IMR-90 (cell line): Measurements from ENCODE around the gene CSF2RB. TPM values are rescaled to one million over a fixed set of nuclear protein-coding genes. Genes with fewer than 3 reads are reported as not detected.

Experiments used
- ATAC-seq: fragments of 200-7000 bp; cut with Tn5 transposase; 2 replicates; pipeline ENCODE4 v1.9.1; 2020; ENCODE audit warnings: low read depth, mild to moderate bottlenecking, moderate library complexity
- BruUV-seq: library from RNA; stranded (reverse); fragments of 400-500 nt; replicated peaks from 2 replicates; lab custom pipeline; 2021; lab: Mats Ljungman, UMichigan
- CTCF ChIA-PET: fragments of 300-600 bp; formaldehyde crosslinking; extraction: SDS; loops from one replicate; lab custom pipeline; 2021; ENCODE audit warnings: antibody characterized with exemption; lab: Yijun Ruan, JAX
- POLR2A ChIA-PET: fragments of 300-600 bp; sonication (Branson Sonifier 250); formaldehyde crosslinking; loops from one replicate; lab custom pipeline; 2022; ENCODE audit warnings: antibody characterized with exemption; ENCODE audit not compliant: unreplicated experiment; lab: Charles Lee
- DNase-seq: peaks from one replicate; pipeline ENCODE4 v3.0.0; 2013
- H2AFZ ChIP-seq: replicated peaks from 2 replicates; pipeline ENCODE3; 2013; ENCODE audit warnings: low read length, mild to moderate bottlenecking; ENCODE audit not compliant: poor library complexity
- H2AK5ac ChIP-seq: 2 replicates; pipeline ENCODE4 v1.6.1; 2013; ENCODE audit warnings: low read depth, low read length, inconsistent platforms
- H2AK9ac ChIP-seq: replicated peaks from 2 replicates; pipeline ENCODE3; 2013; ENCODE audit warnings: mild to moderate bottlenecking, low read depth, low read length, moderate library complexity; ENCODE audit not compliant: poor library complexity
- H2BK120ac ChIP-seq: 2 replicates; pipeline ENCODE4 v1.6.1; 2013; ENCODE audit warnings: low read depth, low read length, inconsistent platforms
- H2BK15ac ChIP-seq: 3 replicates; pipeline ENCODE4 v1.6.1; 2013; ENCODE audit warnings: low read depth, low read length, inconsistent platforms
- H2BK20ac ChIP-seq: 2 replicates; pipeline ENCODE4 v1.6.1; 2013; ENCODE audit warnings: low read depth, mild to moderate bottlenecking, inconsistent platforms, low read length, moderate library complexity
- H2BK5ac ChIP-seq: 2 replicates; pipeline ENCODE4 v1.6.1; 2013; ENCODE audit warnings: mild to moderate bottlenecking, low read depth, low read length, inconsistent platforms; ENCODE audit not compliant: poor library complexity, severe bottlenecking
- H3K14ac ChIP-seq: replicated peaks from 2 replicates; pipeline ENCODE4 v1.6.1; 2013; ENCODE audit warnings: low read depth, low read length, inconsistent platforms
- H3K18ac ChIP-seq: 2 replicates; pipeline ENCODE4 v1.6.1; 2013; ENCODE audit warnings: low read depth, low read length, control low read depth
- H3K23ac ChIP-seq: 2 replicates; pipeline ENCODE4 v1.6.1; 2013; ENCODE audit warnings: low read depth, low read length, inconsistent platforms
- H3K27ac ChIP-seq: 2 replicates; pipeline ENCODE4 v1.5.1; 2013; ENCODE audit warnings: mild to moderate bottlenecking, control low read depth, low read length; ENCODE audit not compliant: insufficient read depth
- H3K27me3 ChIP-seq: 2 replicates; pipeline ENCODE4 v1.6.1; 2013; ENCODE audit warnings: low read length; ENCODE audit not compliant: control insufficient read depth, insufficient read depth
- H3K36me3 ChIP-seq: 2 replicates; pipeline ENCODE4 v1.6.1; 2013; ENCODE audit warnings: low read length, mixed read lengths; ENCODE audit not compliant: control insufficient read depth, insufficient read depth
- H3K4ac ChIP-seq: 2 replicates; pipeline ENCODE4 v1.6.1; 2013; ENCODE audit warnings: low read depth, low read length, inconsistent platforms
- H3K4me1 ChIP-seq: 2 replicates; pipeline ENCODE4 v1.6.1; 2013; ENCODE audit warnings: low read length, mixed read lengths; ENCODE audit not compliant: control insufficient read depth, insufficient read depth
- H3K4me2 ChIP-seq: 2 replicates; pipeline ENCODE4 v1.6.1; 2013; ENCODE audit warnings: low read depth, mild to moderate bottlenecking, control low read depth, low read length, moderate library complexity
- H3K4me3 ChIP-seq: 2 replicates; pipeline ENCODE4 v1.5.1; 2013; ENCODE audit warnings: low read depth, mild to moderate bottlenecking, control low read depth, low read length, moderate library complexity; ENCODE audit not compliant: insufficient read depth
- H3K56ac ChIP-seq: 2 replicates; pipeline ENCODE4 v1.6.1; 2013; ENCODE audit warnings: low read length, inconsistent platforms; ENCODE audit not compliant: insufficient read depth; ENCODE audit errors: extremely low read depth
- H3K79me1 ChIP-seq, 2 experiments: 2 replicates each; pipeline ENCODE4 v1.6.1; 2013; ENCODE audit warnings: low read length in 2 of 2, inconsistent platforms in 1 of 2, low read depth in 1 of 2
- H3K9ac ChIP-seq: 2 replicates; pipeline ENCODE4 v1.6.1; 2013; ENCODE audit warnings: low read depth, low read length, control low read depth
- H3K9me1 ChIP-seq: 2 replicates; pipeline ENCODE4 v1.6.1; 2013; ENCODE audit warnings: low read length, inconsistent platforms; ENCODE audit not compliant: insufficient read depth
- H3K9me3 ChIP-seq: 2 replicates; pipeline ENCODE4 v1.6.1; 2013; ENCODE audit warnings: low read length; ENCODE audit not compliant: control insufficient read depth, insufficient read depth
- H4K20me1 ChIP-seq: 2 replicates; pipeline ENCODE4 v1.6.1; 2013; ENCODE audit warnings: low read length, inconsistent platforms; ENCODE audit not compliant: insufficient read depth
- H4K5ac ChIP-seq: 2 replicates; pipeline ENCODE4 v1.6.1; 2013; ENCODE audit warnings: mild to moderate bottlenecking, low read depth, low read length, control low read depth
- H4K8ac ChIP-seq, 2 experiments: 2 replicates each; pipeline ENCODE4 v1.6.1; 2013; ENCODE audit warnings: low read depth in 2 of 2, low read length in 2 of 2, control low read depth in 1 of 2, inconsistent platforms in 1 of 2
- H4K91ac ChIP-seq: 2 replicates; pipeline ENCODE4 v1.6.1; 2013; ENCODE audit warnings: low read depth, low read length, inconsistent platforms; ENCODE audit not compliant: insufficient read depth
- BHLHE40 ChIP-seq: fragments of 150-350 bp; IDR thresholded peaks from 2 replicates; pipeline ENCODE4 v1.6.1; 2016; ENCODE audit warnings: mild to moderate bottlenecking, low read depth, low read length
- CEBPB ChIP-seq: IDR thresholded peaks from 2 replicates; pipeline ENCODE4 v1.6.1; 2012; ENCODE audit warnings: low read depth, low read length, improper control_type of control experiment
- CHD1 ChIP-seq: IDR thresholded peaks from 2 replicates; pipeline ENCODE4 v1.6.1; 2012; ENCODE audit warnings: low read depth, low read length, improper control_type of control experiment
- MAZ ChIP-seq: IDR thresholded peaks from 2 replicates; pipeline ENCODE4 v1.6.1; 2012; ENCODE audit warnings: low read depth, mild to moderate bottlenecking, low read length, improper control_type of control experiment, moderate library complexity, borderline replicate concordance
- MXI1 ChIP-seq: IDR thresholded peaks from 2 replicates; pipeline ENCODE4 v1.6.1; 2012; ENCODE audit warnings: low read depth, mild to moderate bottlenecking, low read length, moderate library complexity, borderline replicate concordance
- NFE2L2 ChIP-seq: fragments of 150-350 bp; IDR thresholded peaks from 2 replicates; pipeline ENCODE4 v1.6.1; 2016; ENCODE audit warnings: low read depth, mild to moderate bottlenecking, low read length
- POLR2A ChIP-seq: IDR thresholded peaks from 2 replicates; pipeline ENCODE4 v1.6.1; 2012; ENCODE audit warnings: mild to moderate bottlenecking, low read depth, low read length
- RAD21 ChIP-seq: IDR thresholded peaks from 2 replicates; pipeline ENCODE4 v1.6.1; 2012; ENCODE audit warnings: low read length, improper control_type of control experiment
- RFX5 ChIP-seq: IDR thresholded peaks from 2 replicates; pipeline ENCODE4 v1.8.0; 2012; ENCODE audit warnings: low read depth, mild to moderate bottlenecking, low read length, moderate library complexity
- SMC3 ChIP-seq: fragments of 150-350 bp; IDR thresholded peaks from 2 replicates; pipeline ENCODE4 v1.6.1; 2016; ENCODE audit warnings: low read depth, mild to moderate bottlenecking, antibody characterized with exemption, low read length, moderate library complexity
- WGBS, 2 experiments: methylation state at CpG; one replicate each; pipeline versions ENCODE4 v1.1.5 to v1.1.7; 2013; ENCODE audit warnings: missing lambda C conversion rate in 2 of 2; ENCODE audit not compliant: insufficient read length in 1 of 2; ENCODE audit errors: extremely low coverage in 2 of 2; 5-methylcytosine and 5-hydroxymethylcytosine counted together
- dilution Hi-C: fragments of 300-500 bp; cut with HindIII; formaldehyde crosslinking; loops from one replicate; pipeline ENCODE4 v1.14.3; 2018; ENCODE audit warnings: low sequenced_read_pairs; ENCODE audit not compliant: unreplicated experiment
- in situ Hi-C: fragments of 300-500 bp; cut with MboI; formaldehyde crosslinking; loops from 3 replicates; pipeline ENCODE4 v1.14.3; 2019; ENCODE audit warnings: low sequenced_read_pairs, inconsistent platforms, mixed read lengths
- intact Hi-C: fragments of 100-400 bp; cut with micrococcal nuclease; formaldehyde crosslinking; loops from 2 replicates; pipeline ENCODE4 v1.10.0; 2022
- polyA plus RNA-seq, 3 experiments: library from polyadenylated mRNA; depleted of rRNA; stranded (reverse); fragments of >200 nt; gene quantifications; 2 replicates each; pipeline ENCODE4 v1.2.3, GENCODE V29; 2012; ENCODE audit warnings: low replicate concordance in 1 of 3
- total RNA-seq: library from RNA; depleted of rRNA; stranded (reverse); fragments of >200 nt; gene quantifications from 2 replicates; pipeline ENCODE4 v1.2.3, GENCODE V29; 2012

The CSF2RB gene
- total and polyA plus RNA-seq, 2 of the 4 experiments (the other 2 are of a cell fraction), result not detected

- peak; percentile 90 for TF ChIP-seq RAD21
- no peak for TF ChIP-seq POLR2A
Observed at GRCh38 chr22:36977947-36978660, 64.7 kb downstream of the CSF2RB start (continued).

- no TSS peak for BruUV-seq
- no peaks in the 10 kb centered on the region for H4K20me1 ChIP-seq
- no peak overlapping the region for H2BK5ac ChIP-seq
- 100% methylated on average over 1 of the region's 13 CpGs; no CpG with 5 or more reads in 1 of the 2 experiments for WGBS, 2 experiments
- no peak overlapping the region for H2AK9ac ChIP-seq
- H2AK5ac ChIP-seq, result no peak overlapping the region
- no peaks in the 10 kb centered on the region for H3K9me1 ChIP-seq
- no peaks in the 10 kb centered on the region for H3K79me1 ChIP-seq
- no peak overlapping the region for H3K27ac ChIP-seq
- no peak overlapping the region for H4K91ac ChIP-seq
- H4K8ac ChIP-seq, result no peak overlapping the region
- H3K14ac ChIP-seq, result no peak overlapping the region
- no peak overlapping the region for H3K56ac ChIP-seq
- H2BK15ac ChIP-seq, result no peak overlapping the region
- H3K18ac ChIP-seq, result no peak overlapping the region
- H3K4me2 ChIP-seq, result no peak overlapping the region
- H2BK20ac ChIP-seq, result no peak overlapping the region
- H3K9me3 ChIP-seq, result no peaks in the 10 kb centered on the region
- no peak overlapping the region for H3K4me3 ChIP-seq
- no peak overlapping the region for H2AFZ ChIP-seq
- no peak for ATAC-seq
- H3K23ac ChIP-seq, result no peak overlapping the region
- DNase-seq, result no peak
- in situ Hi-C loops (no loop called here), dilution Hi-C loops (no loop called here), intact Hi-C loops (no loop called here)
- H3K9ac ChIP-seq, result no peak overlapping the region
- H3K36me3 ChIP-seq, result no peaks in the 10 kb centered on the region
- peaks cover 22% of the 10 kb centered on the region for H3K27me3 ChIP-seq
- H3K4me1 ChIP-seq, result no peaks in the 10 kb centered on the region
- no peak overlapping the region for H2BK120ac ChIP-seq
- ChIA-PET CTCF (interaction anchor here (0.6 to 0.7 kb wide), 3 partner anchors 14 to 231 kb away, joined by 3 to 4 read pairs (median 4); no protein-coding TSS in a partner anchor), POLR2A (no interaction called here)
- TF ChIP-seq MXI1 (no peak), RFX5 (no peak), NFE2L2 (no peak), SMC3 (no peak), MAZ (no peak), BHLHE40 (no peak), POLR2A (no peak), CHD1 (no peak), RAD21 (no peak), CEBPB (no peak)
- no peak overlapping the region for H3K4ac ChIP-seq
- H4K5ac ChIP-seq, result no peak overlapping the region
Observed at GRCh38 chr22:36979016-36979910, 65.8 kb downstream of the CSF2RB start.
